ENCODE results near the gene NFS1. TPM values are rescaled to one million over a fixed set of nuclear protein-coding genes. Genes with fewer than 3 reads are reported as not detected.
"Not testable (repeated sequence)": the region's sequence is repeated elsewhere in the genome, so short reads cannot be mapped to it uniquely, and the experiment has no call there.

Gene NFS1
- total and polyA plus RNA-seq, 2 donors (not counting 1 experiment from before 2014, with no cell fraction given), result 29.0 to 30.6 TPM

GRCh38 chr20:35724321-35725230, 25.4 kb upstream of the NFS1 start:
- Mint-ChIP-seq H3K4me1 (peaks cover 10% of the 10 kb centered on the region), H3K27me3 (no peaks in the 10 kb centered on the region), H3K27ac (no peak overlapping the region), H3K9me3 (ENCODE audit: insufficient read depth) (no peaks in the 10 kb centered on the region), H3K4me3 (no peak overlapping the region)
- intact Hi-C loops (cut with micrococcal nuclease), result loop anchor here (10.0 kb wide), 1 partner anchor 50 kb away; the partner anchor contains the start of gene PHF20
- no peaks in the 10 kb centered on the region for H3K4me1 ChIP-seq (ENCODE audit: control insufficient read depth in 2 of 2, insufficient read depth in 2 of 2, low read length in 2 of 2)
- 100% methylated on average over 8 of the region's 13 CpGs for WGBS (ENCODE audit: insufficient coverage)
- H3K4me2 ChIP-seq (replicated peaks; ENCODE audit: low read depth, low read length, poor library complexity, severe bottlenecking), result no peak overlapping the region
- no peak overlapping the region for H3K9ac ChIP-seq (ENCODE audit: low read length)
- H3K27me3 ChIP-seq (replicated peaks in 1 of 4; ENCODE audit: control extremely low read depth in 1 of 4, control insufficient read depth in 3 of 4, insufficient read depth in 4 of 4, low read length in 3 of 4), result no peaks in the 10 kb centered on the region
- H3K36me3 ChIP-seq (replicated peaks in 1 of 2; ENCODE audit: control extremely low read depth in 1 of 2, control insufficient read depth in 1 of 2, extremely low read depth in 1 of 2, insufficient read depth in 2 of 2, low read length in 1 of 2), result peaks cover 34 to 92% of the 10 kb centered on the region in 2 experiments
- ATAC-seq (ENCODE audit: low read depth), result no peak
- CTCF ChIA-PET, result no interaction called here
- H3K4me3 ChIP-seq (ENCODE audit: control extremely low read depth in 1 of 5, extremely low read depth in 1 of 5, insufficient read depth in 1 of 5, low read depth in 2 of 5, low read length in 4 of 5), result no peak overlapping the region
- H4K20me1 ChIP-seq (ENCODE audit: control insufficient read depth, insufficient read depth, low read length, poor library complexity, severe bottlenecking), result peaks cover 94% of the 10 kb centered on the region
- DNase-seq, result no peak
- H3K79me2 ChIP-seq (ENCODE audit: control insufficient read depth, insufficient read depth, low read length), result peaks cover 95% of the 10 kb centered on the region
- no peak overlapping the region for H2AFZ ChIP-seq (ENCODE audit: insufficient read depth, low read depth, low read length, poor library complexity, severe bottlenecking)
- POLR2A ChIA-PET, result interaction anchor here (0.6 to 1.1 kb wide), 4 partner anchors 26 to 871 kb away, joined by 3 to 6 read pairs (median 4); partner anchors contain the start of genes NFS1 and ROMO1
- no peak overlapping the region for H3K27ac ChIP-seq (ENCODE audit: low read length in 2 of 2)
- H3K9me3 ChIP-seq (ENCODE audit: control extremely low read depth in 1 of 3, control insufficient read depth in 2 of 3, insufficient read depth in 1 of 3, low read length in 2 of 3), result no peaks in the 10 kb centered on the region
- TF ChIP-seq CTCF (IDR thresholded peaks at IDR 0.05) (no peak), EZH2 (IDR thresholded peaks at IDR 0.05; ENCODE audit: borderline replicate concordance, insufficient read depth, low read depth, low read length, poor library complexity, severe bottlenecking) (no peak)

- intact Hi-C loops (cut with micrococcal nuclease), result loop anchor here (10.0 kb wide), 1 partner anchor 51 kb away; the partner anchor contains the start of gene PHF20
- H3K4me2 ChIP-seq (replicated peaks; ENCODE audit: low read depth, low read length, poor library complexity, severe bottlenecking); H3K4me3 ChIP-seq (ENCODE audit: control extremely low read depth in 1 of 5, extremely low read depth in 1 of 5, insufficient read depth in 1 of 5, low read depth in 2 of 5, low read length in 4 of 5); H3K4me3 Mint-ChIP-seq; H3K4me1 Mint-ChIP-seq; DNase-seq; H3K9me3 ChIP-seq (ENCODE audit: control extremely low read depth in 1 of 3, control insufficient read depth in 2 of 3, insufficient read depth in 1 of 3, low read length in 2 of 3); H3K9ac ChIP-seq (ENCODE audit: low read length); H3K4me1 ChIP-seq (ENCODE audit: control insufficient read depth in 2 of 2, insufficient read depth in 2 of 2, low read length in 2 of 2); H2AFZ ChIP-seq (ENCODE audit: insufficient read depth, low read depth, low read length, poor library complexity, severe bottlenecking); H3K27me3 ChIP-seq (replicated peaks in 1 of 4; ENCODE audit: control extremely low read depth in 1 of 4, control insufficient read depth in 3 of 4, insufficient read depth in 4 of 4, low read length in 3 of 4); H3K9me3 Mint-ChIP-seq (ENCODE audit: insufficient read depth); CTCF ChIA-PET; H3K27ac Mint-ChIP-seq; ATAC-seq (ENCODE audit: low read depth); H3K27me3 Mint-ChIP-seq; H3K27ac ChIP-seq (ENCODE audit: low read length in 2 of 2): not testable (repeated sequence)
- Histone ChIP-seq H3K36me3 (replicated peaks in 1 of 2; ENCODE audit: control extremely low read depth in 1 of 2, control insufficient read depth in 1 of 2, extremely low read depth in 1 of 2, insufficient read depth in 2 of 2, low read length in 1 of 2) (peaks cover 33 to 92% of the 10 kb centered on the region in 2 experiments), H4K20me1 (ENCODE audit: control insufficient read depth, insufficient read depth, low read length, poor library complexity, severe bottlenecking) (peaks cover 93% of the 10 kb centered on the region), H3K79me2 (ENCODE audit: control insufficient read depth, insufficient read depth, low read length) (peaks cover 96% of the 10 kb centered on the region)
- POLR2A ChIA-PET, result interaction anchor here (0.7 kb wide), 2 partner anchors 45 to 99 kb away, joined by 3 to 4 read pairs; no protein-coding TSS in a partner anchor
- WGBS (ENCODE audit: insufficient coverage), result 94% methylated on average over 9 of the region's 12 CpGs
Measured at GRCh38 chr20:35723652-35724320, 24.6 kb upstream of the NFS1 start.

GRCh38 chr20:35723275-35723639, 24.1 kb upstream of the NFS1 start:
- H3K9ac ChIP-seq (ENCODE audit: low read length); CTCF ChIA-PET; H2AFZ ChIP-seq (ENCODE audit: insufficient read depth, low read depth, low read length, poor library complexity, severe bottlenecking); H3K27ac Mint-ChIP-seq; H3K4me3 ChIP-seq (ENCODE audit: control extremely low read depth in 1 of 5, extremely low read depth in 1 of 5, insufficient read depth in 1 of 5, low read depth in 2 of 5, low read length in 4 of 5); H3K27ac ChIP-seq (ENCODE audit: low read length in 2 of 2); POLR2A ChIA-PET; H3K4me1 Mint-ChIP-seq; H3K27me3 Mint-ChIP-seq; H3K27me3 ChIP-seq (replicated peaks in 1 of 4; ENCODE audit: control extremely low read depth in 1 of 4, control insufficient read depth in 3 of 4, insufficient read depth in 4 of 4, low read length in 3 of 4); H3K4me1 ChIP-seq (ENCODE audit: control insufficient read depth in 2 of 2, insufficient read depth in 2 of 2, low read length in 2 of 2); H3K9me3 Mint-ChIP-seq (ENCODE audit: insufficient read depth); H3K4me3 Mint-ChIP-seq; DNase-seq; H3K9me3 ChIP-seq (ENCODE audit: control extremely low read depth in 1 of 3, control insufficient read depth in 2 of 3, insufficient read depth in 1 of 3, low read length in 2 of 3); ATAC-seq (ENCODE audit: low read depth); H3K4me2 ChIP-seq (replicated peaks; ENCODE audit: low read depth, low read length, poor library complexity, severe bottlenecking): not testable (repeated sequence)
- intact Hi-C loops (cut with micrococcal nuclease), result loop anchor here (10.0 kb wide), 1 partner anchor 52 kb away; the partner anchor contains the start of gene PHF20
- Histone ChIP-seq H3K36me3 (replicated peaks in 1 of 2; ENCODE audit: control extremely low read depth in 1 of 2, control insufficient read depth in 1 of 2, extremely low read depth in 1 of 2, insufficient read depth in 2 of 2, low read length in 1 of 2) (peaks cover 33 to 91% of the 10 kb centered on the region in 2 experiments), H4K20me1 (ENCODE audit: control insufficient read depth, insufficient read depth, low read length, poor library complexity, severe bottlenecking) (peaks cover 94% of the 10 kb centered on the region), H3K79me2 (ENCODE audit: control insufficient read depth, insufficient read depth, low read length) (peaks cover 96% of the 10 kb centered on the region)
- WGBS (ENCODE audit: insufficient coverage), result 90% methylated on average over 3 of the region's 4 CpGs
